HepG2 (cell line): Measurements from ENCODE around the gene ZBTB45. TPM values are rescaled to one million over a fixed set of nuclear protein-coding genes. Genes with fewer than 3 reads are reported as not detected.

Experiments
- ARID4A ChIP-seq: sonication (generic); formaldehyde crosslinking; IDR thresholded peaks from 2 replicates; pipeline ENCODE4 v1.5.0; 2020; ENCODE audit warnings: mild to moderate bottlenecking, missing genetic modification reagents, borderline replicate concordance
- ATF2 ChIP-seq: sonication (generic); formaldehyde crosslinking; IDR thresholded peaks from 2 replicates; pipeline ENCODE4 v1.4.0; 2020; ENCODE audit warnings: missing genetic modification reagents
- ATF4 ChIP-seq, 2 experiments: fragments of 450-650 bp in 1 of 2; sonication (generic) in 1 of 2; formaldehyde crosslinking; IDR thresholded peaks; 2 replicates each; pipeline versions ENCODE4 v1.5.0 to v1.8.0; 2020 to 2022; ENCODE audit warnings: mild to moderate bottlenecking in 1 of 2, missing genetic modification reagents in 1 of 2
- BCL6 ChIP-seq: IDR thresholded peaks from 2 replicates; pipeline ENCODE4 v1.6.1; 2016; ENCODE audit warnings: missing genetic modification reagents, missing compliant biosample characterization
- FOXK2 ChIP-seq: fragments of 450-650 bp; IDR thresholded peaks from 2 replicates; pipeline ENCODE4 v1.6.1; 2016
- FOXM1 ChIP-seq: sonication (generic); formaldehyde crosslinking; IDR thresholded peaks from 2 replicates; pipeline ENCODE4 v1.5.0; 2020; ENCODE audit warnings: missing genetic modification reagents
- HNRNPUL1 ChIP-seq: fragments of 200-400 bp; formaldehyde crosslinking; IDR thresholded peaks from 2 replicates; pipeline ENCODE4 v1.6.1; 2017; ENCODE audit warnings: low read depth, mild to moderate bottlenecking, low read length, moderate library complexity
- PATZ1 ChIP-seq: sonication (generic); formaldehyde crosslinking; IDR thresholded peaks from 2 replicates; pipeline ENCODE4 v1.4.0; 2020; ENCODE audit warnings: missing genetic modification reagents
- SIX4 ChIP-seq: sonication (generic); formaldehyde crosslinking; IDR thresholded peaks from 2 replicates; pipeline ENCODE4 v1.4.0; 2020; ENCODE audit warnings: missing genetic modification reagents
- TARDBP ChIP-seq: sonication (generic); formaldehyde crosslinking; IDR thresholded peaks from 2 replicates; pipeline ENCODE4 v1.8.0; 2022; ENCODE audit warnings: mild to moderate bottlenecking, missing genetic modification reagents
- USF2 ChIP-seq, 2 experiments: sonication (generic) in 1 of 2; formaldehyde crosslinking in 1 of 2; IDR thresholded peaks; 2 replicates each; pipeline versions ENCODE4 v1.5.1 to v1.6.1; 2011 to 2020; ENCODE audit warnings: borderline replicate concordance in 1 of 2, low read depth in 1 of 2, low read length in 1 of 2, mild to moderate bottlenecking in 1 of 2, missing genetic modification reagents in 1 of 2, moderate library complexity in 1 of 2
- ZC3H13 ChIP-seq: sonication (generic); formaldehyde crosslinking; IDR thresholded peaks from 2 replicates; pipeline ENCODE4 v1.8.1; 2023; ENCODE audit warnings: mild to moderate bottlenecking, missing genetic modification reagents, moderate library complexity
- ZNF101 ChIP-seq: sonication (generic); formaldehyde crosslinking; IDR thresholded peaks from 2 replicates; pipeline ENCODE4 v1.4.0; 2020; ENCODE audit warnings: mild to moderate bottlenecking, low read depth, missing genetic modification reagents, borderline replicate concordance
- ZNF367 ChIP-seq: sonication (generic); formaldehyde crosslinking; IDR thresholded peaks from 2 replicates; pipeline ENCODE4 v1.4.0; 2020; ENCODE audit warnings: missing genetic modification reagents, borderline replicate concordance
- ZNF7 ChIP-seq: IDR thresholded peaks from 2 replicates; pipeline ENCODE4 v1.6.1; 2016; ENCODE audit warnings: missing biosample characterization, missing genetic modification reagents
- polyA plus RNA-seq, 8 experiments: library from polyadenylated mRNA; depleted of rRNA in 3 of 8; stranded (reverse) in 7 of 8; unstranded in 1 of 8; fragments of >200 nt; fragmentation: Illumina TruSeq in 4 of 8; extraction: Trizol in 4 of 8; gene quantifications; 2 replicates each; pipeline versions ENCODE4 v1.2.1 to v1.2.3, GENCODE V29; 2011 to 2016; ENCODE audit warnings: low read depth in 4 of 8, missing spikeins in 1 of 8, mixed read lengths in 1 of 8; ENCODE audit not compliant: insufficient read depth in 1 of 8
- total RNA-seq, 5 experiments: library from RNA; depleted of rRNA; stranded (reverse); fragments of >200 nt; fragmentation: Illumina TruSeq; extraction: Trizol; gene quantifications; 2 replicates each; pipeline ENCODE4 v1.2.3, GENCODE V29; 2016; ENCODE audit warnings: low read depth in 1 of 5

ZBTB45 gene
- total and polyA plus RNA-seq, 2 of the 13 experiments (the other 11 are each of a cell fraction or from before 2014, with no cell fraction given), result 3.0 to 3.7 TPM

GRCh38 chr19:58510084-58510862 is 9.3 kb downstream of the ZBTB45 start (continued):
- TF ChIP-seq ARID4A (CRISPR knock-in tag), result peak; percentile 52; the same call in 1 of the 2 replicates
- no peak for TF ChIP-seq USF2 (IDR thresholded peaks at IDR 0.05; ENCODE audit: low read depth, low read length)
- 0 out of 2 replicates have a peak, but pooled peaks have one; percentile 8 for TF ChIP-seq USF2 (CRISPR knock-in tag; IDR thresholded peaks at IDR 0.05; ENCODE audit: borderline replicate concordance)
- no peak for TF ChIP-seq FOXM1 (CRISPR knock-in tag)
- no peak for TF ChIP-seq HNRNPUL1
- peak; percentile 70 for TF ChIP-seq PATZ1 (CRISPR knock-in tag)
- TF ChIP-seq ZNF7, result no peak
- peak; percentile 58; the same call in 1 of the 2 replicates for TF ChIP-seq TARDBP (CRISPR knock-in tag)
- peak; percentile 91 for TF ChIP-seq SIX4
- TF ChIP-seq FOXK2, result peak; percentile 5; the same call in 1 of the 2 replicates
- TF ChIP-seq ZC3H13, result 0 out of 2 replicates have a peak, but pooled peaks have one; percentile 25
- 0 out of 2 replicates have a peak, but pooled peaks have one; percentile 31 for TF ChIP-seq ATF2 (CRISPR knock-in tag)
- peak in 1 of 2 experiments; percentile 43; a peak in 1 of 4 replicates for TF ChIP-seq ATF4 (CRISPR knock-in tag; IDR thresholded peaks at IDR 0.05)
- TF ChIP-seq ZNF101, result no peak
- peak; percentile 73 for TF ChIP-seq BCL6 (CRISPR knock-in tag)
- no peak for TF ChIP-seq ZNF367 (CRISPR knock-in tag)
